GM12892 (cell line): ENCODE data around the gene TTC9B.

ENCODE experiments used
- POLR2AphosphoS5 ChIP-seq: IDR thresholded peaks from 2 replicates; pipeline ENCODE4 v1.6.1; 2011; ENCODE audit warnings: low read depth, low read length, control low read depth
- TAF1 ChIP-seq: IDR thresholded peaks from 2 replicates; pipeline ENCODE4 v1.6.1; 2011; ENCODE audit warnings: low read depth, mild to moderate bottlenecking, control low read depth, low read length, borderline replicate concordance

- no peak for TF ChIP-seq TAF1
- TF ChIP-seq POLR2AphosphoS5, result no peak
These were observed 46.3 kb upstream of the TTC9B start for GRCh38 chr19:40264314-40265054.
